TTC549 (cell line): ENCODE data around the gene MYRF.

Experiments
- FAIRE-seq: peaks from 2 replicates; lab custom pipeline; 2012; peaks lifted over from hg19 to GRCh38; lab: Jason Lieb, UNC

Gene MYRF

DNA sequence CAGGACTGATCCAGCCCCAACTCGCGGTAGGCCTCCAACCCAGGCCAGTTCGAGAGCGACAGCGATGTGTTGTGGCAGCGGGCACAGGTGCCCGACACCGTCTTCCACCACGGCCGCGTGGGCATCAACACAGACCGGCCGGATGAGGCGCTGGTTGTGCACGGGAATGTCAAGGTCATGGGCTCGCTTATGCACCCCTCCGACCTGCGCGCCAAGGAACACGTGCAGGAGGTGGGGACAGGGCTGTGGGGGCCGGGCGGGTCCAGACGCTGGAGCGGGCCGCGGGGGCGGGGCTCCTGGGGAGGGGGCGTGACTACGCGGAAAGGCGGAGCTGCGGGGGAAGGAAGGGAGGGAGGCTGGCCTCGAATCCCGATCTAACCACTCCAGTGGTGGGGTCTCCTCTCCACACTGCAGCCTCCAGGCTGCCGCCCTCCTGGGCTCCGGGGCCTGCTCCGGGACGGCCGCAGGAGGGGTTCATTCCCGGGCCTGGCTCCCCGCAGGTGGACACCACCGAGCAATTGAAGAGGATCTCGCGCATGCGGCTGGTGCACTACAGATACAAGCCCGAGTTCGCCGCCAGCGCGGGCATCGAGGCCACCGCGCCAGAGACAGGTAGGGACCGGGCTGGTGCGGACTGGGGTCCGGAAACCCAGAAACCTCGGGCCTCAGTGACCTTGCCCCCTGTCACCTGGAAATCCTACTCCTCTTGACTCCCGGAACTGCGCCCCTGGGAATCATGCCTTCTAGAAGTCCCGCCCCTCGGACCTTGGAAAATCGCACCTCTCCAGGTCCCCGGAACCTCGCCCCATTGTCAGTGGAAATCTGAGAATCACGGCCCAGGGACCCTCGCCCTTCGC, 25.0 kb downstream of the MYRF start:
- no peak for FAIRE-seq

DNA sequence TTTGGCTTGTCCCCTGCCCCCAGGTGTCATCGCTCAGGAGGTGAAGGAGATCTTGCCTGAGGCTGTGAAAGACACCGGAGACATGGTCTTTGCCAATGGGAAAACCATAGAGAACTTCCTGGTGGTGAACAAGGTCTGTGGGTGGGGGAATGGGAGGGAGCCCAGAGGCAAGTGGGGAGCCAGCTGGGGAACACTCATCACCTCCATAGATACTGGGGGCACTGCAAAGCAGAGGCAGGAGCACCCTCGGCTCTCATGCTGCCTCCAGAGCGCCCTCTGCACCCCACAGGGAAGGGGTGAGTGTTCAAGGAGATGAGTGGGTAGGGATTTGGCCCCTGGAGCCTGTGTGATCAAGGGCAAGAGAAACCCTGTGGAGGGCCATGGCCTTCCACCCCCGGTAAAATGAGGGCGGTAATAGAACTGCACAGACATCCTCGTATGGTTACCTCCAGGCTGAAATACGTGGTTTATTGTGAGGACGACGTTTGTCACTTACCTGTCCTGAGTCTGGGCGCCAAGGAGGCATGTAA, 26.0 kb downstream of the MYRF start:
- FAIRE-seq: no peak

DNA sequence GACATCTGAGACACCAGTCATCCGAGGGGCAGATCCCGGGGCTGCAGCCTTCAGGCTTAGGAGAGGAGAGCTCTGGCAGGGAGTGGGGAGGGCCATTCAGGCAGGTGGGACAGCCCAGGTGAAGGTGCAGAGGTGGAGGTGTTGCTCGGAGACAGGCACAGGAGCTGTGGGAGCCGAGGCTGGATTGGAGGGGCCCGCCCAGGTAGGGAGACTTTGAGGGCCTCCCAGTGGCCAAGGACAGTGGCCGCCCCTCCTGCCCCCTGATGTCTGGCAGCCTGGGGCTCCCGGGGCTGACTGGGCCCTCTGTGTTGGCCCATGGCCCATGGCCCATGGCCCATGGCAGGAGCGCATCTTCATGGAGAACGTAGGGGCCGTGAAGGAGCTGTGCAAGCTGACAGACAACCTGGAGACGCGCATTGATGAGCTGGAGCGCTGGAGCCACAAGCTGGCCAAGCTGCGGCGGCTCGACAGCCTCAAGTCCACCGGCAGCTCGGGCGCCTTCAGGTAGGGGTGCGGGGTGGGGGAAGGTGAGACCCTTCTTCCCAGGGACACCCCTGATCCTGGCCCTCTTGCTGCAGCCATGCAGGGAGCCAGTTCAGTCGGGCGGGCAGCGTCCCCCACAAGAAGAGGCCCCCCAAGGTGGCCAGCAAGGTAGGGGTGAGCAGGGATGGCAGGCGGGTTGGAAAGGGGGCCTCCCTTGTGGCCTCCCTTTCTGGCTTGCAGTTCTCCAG, 26.6 kb downstream of the MYRF start:
- FAIRE-seq: no peak

DNA sequence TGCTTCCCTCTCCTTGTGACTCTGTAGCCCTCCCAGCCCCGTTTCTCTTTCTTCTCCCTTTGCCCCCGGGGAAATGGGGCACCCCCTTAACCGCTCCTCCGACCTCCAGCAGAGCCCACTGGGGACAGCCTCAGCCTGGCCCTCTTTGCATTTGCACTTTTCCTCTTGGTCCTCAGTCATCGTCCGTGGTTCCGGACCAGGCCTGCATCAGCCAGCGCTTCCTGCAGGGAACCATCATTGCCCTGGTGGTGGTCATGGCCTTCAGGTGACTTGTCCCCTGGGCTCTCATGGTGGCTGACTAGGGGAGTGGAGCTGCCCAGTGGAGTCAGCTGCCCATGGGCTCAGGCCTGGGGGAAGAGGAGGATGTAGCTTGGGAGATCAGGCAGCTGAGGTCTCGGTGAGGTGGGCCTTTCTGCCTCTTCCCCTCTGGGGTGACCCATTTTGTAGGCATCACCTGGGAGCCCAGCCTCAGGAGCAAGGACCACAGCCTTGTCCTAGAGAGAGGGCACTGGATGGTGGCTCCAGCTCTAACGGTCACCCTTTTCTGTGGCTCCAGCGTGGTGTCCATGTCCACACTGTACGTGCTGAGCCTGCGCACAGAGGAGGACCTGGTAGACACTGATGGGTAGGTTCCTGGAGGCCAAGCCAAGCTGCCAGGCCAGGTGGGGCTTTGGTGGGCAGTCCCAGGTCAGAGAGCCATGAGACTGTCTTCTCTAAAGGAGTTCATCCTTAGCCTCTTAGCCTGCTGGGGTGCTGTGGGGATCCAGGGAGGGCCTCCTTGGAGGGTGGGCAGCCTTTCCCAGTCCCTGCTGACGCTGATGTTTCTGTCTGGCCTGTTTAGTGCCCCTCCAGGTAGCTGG, 27.5 kb downstream of the MYRF start:
- no peak for FAIRE-seq

DNA sequence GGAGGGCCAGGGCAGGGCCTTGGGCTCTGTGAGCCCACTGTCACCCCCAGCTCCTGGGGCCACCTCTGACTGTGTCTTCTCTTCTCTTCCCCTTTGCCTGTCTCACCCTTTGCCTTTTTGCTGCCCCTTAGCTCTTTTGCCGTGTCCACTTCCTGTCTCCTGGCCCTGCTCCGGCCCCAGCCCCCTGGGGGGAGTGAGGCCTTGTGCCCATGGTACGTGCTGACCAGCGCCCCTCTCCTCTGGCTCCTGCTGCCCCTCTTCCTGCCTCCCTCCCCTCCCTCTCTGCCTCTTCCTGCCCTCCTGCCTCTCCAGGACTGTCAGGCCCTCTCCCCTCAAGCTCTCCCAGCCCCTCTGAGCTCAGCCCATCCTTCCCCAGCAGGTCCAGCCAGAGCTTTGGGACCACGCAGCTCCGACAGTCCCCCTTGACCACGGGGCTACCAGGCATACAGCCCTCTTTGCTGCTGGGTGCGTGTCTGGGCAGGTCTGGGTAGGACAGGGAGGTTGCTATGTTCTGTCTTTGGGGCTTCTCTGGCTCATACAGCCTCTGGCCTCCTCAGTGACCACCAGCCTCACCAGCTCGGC, 28.2 kb downstream of the MYRF start:
- no peak for FAIRE-seq

DNA sequence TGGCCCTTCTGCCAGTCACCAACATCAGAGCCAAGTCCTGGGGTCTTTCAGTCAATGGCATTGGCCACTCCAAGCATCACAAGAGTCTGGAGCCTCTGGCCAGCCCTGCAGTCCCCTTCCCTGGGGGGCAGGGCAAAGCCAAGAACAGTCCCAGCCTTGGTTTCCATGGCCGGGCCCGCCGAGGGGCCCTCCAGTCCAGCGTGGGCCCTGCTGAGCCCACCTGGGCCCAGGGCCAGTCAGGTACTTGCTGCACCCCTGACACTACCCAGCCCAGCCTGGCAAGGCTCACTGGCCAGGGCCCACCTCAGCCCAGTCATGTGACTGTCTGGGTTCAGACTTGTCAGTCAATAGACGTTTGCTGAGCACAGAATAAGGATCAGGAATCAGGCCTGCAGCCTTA, 29.1 kb downstream of the MYRF start:
- no peak for FAIRE-seq

DNA sequence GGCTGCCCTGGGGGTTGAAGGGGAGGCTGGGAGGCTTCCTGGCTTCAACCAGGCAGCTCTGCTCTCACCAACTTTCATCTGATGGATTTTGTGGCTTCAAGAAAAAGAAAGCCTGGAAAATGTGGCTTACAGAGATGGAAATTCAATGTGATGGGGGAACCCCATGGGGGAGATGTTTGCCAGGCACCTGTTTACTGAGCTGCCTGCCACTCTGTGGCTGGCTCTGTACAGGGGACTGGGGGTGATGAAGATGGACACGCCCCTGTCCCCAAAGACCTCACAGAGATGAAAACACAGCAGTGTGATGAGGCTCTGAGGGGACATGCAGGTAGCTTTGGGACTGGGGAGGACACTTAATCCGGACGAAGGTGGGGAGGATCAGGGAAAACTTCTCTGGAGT, 29.9 kb downstream of the MYRF start:
- no peak for FAIRE-seq

DNA sequence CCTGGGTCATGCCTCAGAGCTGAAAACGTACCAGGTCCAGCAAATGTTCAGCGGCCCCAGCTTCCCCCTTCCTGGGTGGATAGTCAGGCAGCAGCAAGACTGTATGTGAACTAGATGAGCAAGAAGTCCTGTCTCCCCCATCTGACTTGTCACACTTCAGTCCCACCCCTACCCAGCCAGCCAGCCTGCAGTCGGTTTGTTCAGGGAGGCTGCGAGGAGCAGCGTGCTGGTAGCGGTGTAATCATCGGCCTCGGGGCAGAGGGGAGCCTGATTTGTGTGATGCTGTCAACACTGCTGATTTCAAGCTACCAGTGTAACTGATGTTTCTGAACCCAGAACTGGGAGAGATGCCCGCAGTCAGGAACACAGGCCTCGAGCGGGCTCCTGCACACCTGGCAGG, 30.4 kb downstream of the MYRF start:
- no peak for FAIRE-seq

DNA sequence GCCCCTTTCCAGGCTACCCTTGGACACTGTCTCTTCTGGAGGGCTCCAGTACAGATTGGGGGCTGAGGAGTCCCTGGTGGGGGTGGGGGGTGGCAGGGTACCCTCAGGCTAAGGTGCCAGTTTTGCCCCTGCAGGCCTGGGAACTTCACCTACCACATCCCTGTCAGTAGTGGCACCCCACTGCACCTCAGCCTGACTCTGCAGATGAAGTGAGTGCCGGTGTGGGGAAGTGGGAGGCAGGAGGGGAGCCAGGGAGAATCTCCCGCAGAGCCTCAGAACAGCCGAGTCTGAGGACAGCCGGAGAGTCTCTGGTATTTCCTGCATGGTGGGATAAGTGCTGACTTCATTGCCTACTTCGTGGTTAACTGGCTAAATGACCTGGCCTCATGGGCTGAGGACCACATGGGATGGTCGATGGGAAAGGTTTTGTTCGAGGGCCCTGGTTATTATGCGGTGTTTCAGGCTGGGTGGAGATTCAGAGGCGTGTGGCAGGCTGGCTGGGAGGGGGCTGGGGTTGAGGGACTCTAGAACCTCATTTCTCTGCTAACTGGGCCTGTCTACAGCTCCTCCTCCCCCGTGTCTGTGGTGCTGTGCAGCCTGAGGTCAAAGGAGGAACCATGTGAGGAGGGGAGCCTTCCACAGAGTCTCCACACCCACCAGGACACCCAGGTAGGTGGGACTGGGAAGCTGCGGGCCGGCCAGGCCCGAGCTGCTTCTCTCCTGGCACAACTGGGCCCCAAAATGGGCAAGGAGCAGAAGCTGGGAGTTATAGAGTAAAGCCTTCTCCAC, 31.5 kb downstream of the MYRF start:
- no peak for FAIRE-seq

DNA sequence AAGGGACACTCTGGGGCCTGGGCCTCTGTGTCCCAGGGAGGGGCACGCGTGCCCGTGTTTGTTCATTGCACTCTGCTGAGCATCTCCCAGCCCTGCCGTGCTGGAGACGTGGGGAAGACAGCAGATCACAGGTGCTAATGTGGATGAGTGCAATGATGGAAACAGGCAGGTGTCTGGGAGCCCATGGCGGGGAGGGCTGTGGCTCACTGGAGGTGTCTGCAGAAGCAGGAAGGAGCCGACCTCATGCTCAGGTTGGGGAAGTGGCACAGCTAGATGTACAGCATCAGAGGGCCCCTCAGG, 32.0 kb downstream of the MYRF start:
- FAIRE-seq: no peak

DNA sequence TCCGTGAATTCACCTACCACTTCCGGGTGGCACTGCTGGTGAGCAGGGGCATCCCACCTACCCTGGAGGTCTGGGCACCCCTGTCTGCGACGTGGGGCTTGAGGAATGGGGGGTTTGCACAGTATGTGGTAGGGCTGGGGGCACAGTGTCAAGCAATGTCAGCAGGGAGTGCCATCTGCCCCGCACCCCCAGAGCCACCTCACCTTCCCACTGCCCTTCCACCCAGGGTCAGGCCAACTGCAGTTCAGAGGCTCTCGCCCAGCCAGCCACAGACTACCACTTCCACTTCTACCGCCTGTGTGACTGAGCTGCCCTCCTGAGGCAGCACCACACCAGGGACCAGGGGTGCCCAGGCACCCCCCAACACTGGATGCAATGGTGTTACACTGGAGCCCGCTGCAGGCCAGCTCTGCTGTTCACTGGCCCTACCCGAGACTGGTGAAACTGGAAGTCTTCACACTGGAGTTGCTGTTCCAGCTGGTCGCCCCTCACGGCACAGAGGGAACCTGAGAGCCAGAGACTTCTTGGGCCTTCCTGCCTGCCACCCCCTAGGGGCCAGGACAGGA, 33.5 kb downstream of the MYRF start:
- FAIRE-seq: no peak

DNA sequence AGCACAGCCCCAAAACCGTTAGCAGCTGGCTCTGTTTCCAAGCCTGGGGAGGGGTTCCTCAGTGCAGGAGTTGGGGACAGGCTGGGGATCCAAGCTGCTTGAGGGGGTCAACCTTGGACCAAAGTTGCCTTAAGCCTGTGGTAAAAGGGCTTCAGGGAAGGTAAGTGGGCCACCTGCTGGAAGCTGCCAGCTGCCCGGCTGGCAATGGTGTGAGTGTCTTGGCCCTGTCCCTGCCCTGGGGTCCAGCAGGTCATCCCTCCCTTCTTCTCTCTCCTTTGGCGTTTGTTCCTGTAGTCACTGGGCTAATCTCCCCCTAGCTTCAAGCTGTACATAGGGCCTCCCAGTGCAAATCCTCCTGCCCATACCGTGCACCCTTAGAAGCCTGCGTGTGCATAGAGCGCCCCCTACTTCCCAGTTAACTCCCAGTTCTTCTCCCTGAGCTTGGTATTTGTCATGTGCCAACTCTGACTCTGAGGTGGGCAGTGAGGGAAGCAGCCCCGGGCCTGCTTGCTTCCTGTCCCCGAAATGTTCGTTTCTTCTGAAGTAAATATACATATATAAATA, 35.6 kb downstream of the MYRF start:
- FAIRE-seq: no peak

DNA sequence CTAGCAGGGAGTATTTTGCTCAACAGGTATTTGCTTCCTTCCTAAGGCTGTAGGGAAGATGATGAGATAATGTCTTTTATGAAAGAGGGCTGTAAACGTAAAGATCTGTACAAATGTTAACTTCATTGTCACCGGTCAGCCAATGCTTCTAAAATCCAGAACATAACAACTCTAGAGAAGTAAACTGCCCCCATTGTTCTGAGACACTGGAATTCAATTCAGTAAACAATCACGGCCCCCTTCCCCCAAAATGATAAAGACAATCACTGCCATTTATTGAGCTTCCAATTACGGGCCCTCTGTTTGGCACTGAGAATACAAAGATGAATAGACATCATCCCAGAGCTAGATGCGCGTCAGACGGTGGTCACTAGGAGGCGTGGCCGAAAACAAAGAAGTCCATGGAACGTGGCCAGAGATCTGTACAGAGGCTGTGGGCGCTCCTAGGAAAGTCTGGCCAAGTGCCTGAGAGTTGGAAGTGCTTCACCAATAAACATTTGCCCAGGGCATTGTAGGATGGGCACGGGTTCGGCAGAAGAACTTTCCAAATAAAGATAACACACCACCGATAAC, 39.4 kb downstream of the MYRF start:
- no peak for FAIRE-seq

DNA sequence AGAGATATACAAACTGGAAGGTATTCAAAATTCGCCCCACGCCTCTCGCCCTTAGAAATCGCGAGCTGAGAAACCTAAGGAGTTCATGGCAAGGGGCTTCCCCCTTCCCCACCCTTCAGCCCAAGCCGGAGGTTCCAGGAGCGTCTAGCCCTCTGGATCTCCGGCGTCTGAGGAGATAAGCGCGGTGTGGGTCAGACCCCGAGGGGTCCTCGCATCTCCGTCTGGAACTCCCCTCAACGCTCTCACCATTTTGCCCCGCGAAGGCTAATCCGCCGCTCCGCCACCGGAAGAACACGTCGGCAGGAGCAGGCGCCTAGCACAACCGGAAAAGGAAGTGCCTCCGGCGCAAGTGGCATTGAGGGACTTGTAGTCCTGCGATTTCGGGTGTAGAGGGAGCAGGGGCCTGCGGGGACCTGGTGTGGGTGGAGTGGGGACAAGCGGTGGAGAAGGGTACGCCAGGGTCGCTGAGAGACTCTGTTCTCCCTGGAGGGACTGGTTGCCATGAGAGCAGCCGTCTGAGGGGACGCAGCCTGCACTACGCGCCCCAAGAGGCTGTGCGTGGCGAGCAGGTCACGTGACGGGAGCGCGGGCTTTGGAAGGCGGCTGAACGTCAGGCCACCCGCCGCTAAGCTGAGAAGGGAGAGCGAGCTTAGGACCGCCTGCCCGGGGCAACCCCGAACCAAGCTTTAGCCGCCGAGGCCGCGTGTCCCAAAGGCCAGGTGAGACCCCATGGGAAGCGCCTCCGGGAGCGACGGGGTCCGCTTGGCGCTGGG, 40.1 kb downstream of the MYRF start, which contains the start of the genes FEN1 and TMEM258:
Gene FEN1 (plus strand): TSS at position 602 of the 773 bp plus-strand sequence. CDS start 2,451 bp downstream, outside the sequence.
Gene TMEM258 (minus strand): TSS at position 290 of the 773 bp plus-strand sequence. CDS start 41 bp downstream, at position 249.
- no peak for FAIRE-seq

DNA sequence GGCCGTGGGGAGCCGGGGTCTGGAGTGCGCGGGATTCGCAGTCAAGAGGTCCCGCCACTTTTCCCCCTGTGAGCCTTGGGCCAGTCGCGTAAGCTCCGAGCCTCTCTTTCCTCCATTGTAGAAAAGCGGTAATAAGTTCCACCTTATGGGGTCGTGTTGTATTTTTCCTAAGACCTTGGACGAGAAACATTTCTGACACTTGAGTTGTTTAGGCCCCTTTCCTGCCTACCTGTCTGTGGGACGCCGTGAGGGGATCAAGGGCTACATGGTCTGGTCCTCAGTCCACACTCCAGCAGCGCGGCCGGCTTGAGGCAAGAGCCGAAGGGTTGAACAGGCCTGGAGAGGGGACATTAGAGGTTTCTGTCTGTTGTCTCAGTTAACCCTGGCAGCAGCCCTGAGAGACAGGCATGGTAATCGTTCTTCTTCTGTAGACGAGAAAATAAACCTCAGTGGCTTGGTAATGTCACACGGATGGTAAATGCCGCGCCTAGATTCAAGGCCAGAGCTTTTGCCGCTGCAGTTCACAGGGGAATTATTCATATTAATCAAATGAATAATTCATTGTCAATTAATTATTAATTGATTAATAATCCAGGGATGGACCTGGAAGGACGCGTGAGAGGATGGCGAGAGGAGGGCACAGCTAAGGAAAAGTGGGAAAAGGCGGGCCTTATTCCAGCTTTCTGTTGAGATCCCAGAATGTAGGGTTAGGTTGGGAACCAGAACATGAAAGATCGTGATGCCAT, 40.8 kb downstream of the MYRF start:
- FAIRE-seq: no peak

DNA sequence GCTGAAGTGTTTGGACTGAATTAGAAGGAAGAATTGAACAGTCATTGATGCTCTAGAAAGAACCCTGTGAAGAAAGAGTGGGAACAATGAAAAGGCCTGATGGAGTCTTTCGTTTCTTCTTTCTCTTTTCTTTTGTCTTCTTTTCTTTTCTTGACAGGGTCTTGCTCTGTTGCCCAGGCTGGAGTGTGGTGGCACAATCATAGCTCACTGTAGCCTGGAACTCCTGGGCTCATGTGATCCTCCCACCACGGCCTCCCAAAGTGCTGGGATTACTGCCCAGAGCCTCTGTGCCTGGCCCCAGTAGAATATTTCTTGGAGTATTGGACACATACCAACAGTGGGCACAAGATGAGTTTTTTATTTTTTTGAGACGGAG, 41.4 kb downstream of the MYRF start:
- no peak for FAIRE-seq

DNA sequence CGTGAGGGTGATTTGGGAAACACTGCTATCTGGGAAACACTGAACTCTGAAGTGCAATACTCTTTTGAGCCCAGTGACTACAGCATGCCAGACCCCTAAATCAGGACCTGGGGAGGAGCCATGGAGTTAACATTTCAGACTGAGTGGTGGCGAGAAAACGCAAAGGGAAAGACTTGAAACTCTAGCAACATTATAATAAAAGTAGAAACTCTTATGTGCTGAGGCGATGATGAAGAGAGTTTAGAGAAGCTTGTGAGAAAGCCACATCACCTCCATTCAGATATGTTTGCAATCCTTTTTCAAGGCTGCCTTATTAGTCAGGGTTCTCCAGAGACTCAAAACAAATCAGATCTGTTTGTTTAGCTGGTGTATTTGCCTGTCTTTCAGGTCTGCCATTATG, 42.1 kb downstream of the MYRF start:
- FAIRE-seq: no peak

DNA sequence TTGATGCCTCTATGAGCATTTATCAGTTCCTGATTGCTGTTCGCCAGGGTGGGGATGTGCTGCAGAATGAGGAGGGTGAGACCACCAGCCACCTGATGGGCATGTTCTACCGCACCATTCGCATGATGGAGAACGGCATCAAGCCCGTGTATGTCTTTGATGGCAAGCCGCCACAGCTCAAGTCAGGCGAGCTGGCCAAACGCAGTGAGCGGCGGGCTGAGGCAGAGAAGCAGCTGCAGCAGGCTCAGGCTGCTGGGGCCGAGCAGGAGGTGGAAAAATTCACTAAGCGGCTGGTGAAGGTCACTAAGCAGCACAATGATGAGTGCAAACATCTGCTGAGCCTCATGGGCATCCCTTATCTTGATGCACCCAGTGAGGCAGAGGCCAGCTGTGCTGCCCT, 43.0 kb downstream of the MYRF start:
- FAIRE-seq: no peak
